PC-3 (cell line): ENCODE data around the gene ARL3.

ENCODE experiments used
- CTCF ChIP-seq: fragments of 300-600 bp; sonication (generic); conservative IDR thresholded peaks from 2 replicates; pipeline ENCODE4 v1.5.1; 2017; ENCODE audit warnings: antibody characterized with exemption, low read depth, mild to moderate bottlenecking, low read length
- EZH2 ChIP-seq: fragments of 300-600 bp; sonication (generic); IDR thresholded peaks from one replicate; pipeline ENCODE4 v1.6.1; 2017; ENCODE audit warnings: antibody characterized with exemption, mild to moderate bottlenecking, low read length; ENCODE audit not compliant: unreplicated experiment

GRCh38 chr10:102657984-102658724, 56.0 kb downstream of the ARL3 start:
- TF ChIP-seq CTCF (no peak), EZH2 (no peak)
